ENCODE measurements around the gene RAB1B.

The RAB1B gene

GRCh38 chr11:66281776-66282467 is 13.5 kb downstream of the RAB1B start:
- no peak overlapping the region for H3K27ac ChIP-seq
- TF ChIP-seq CTCF (conservative IDR thresholded peaks at IDR 0.05), result no peak

- peak overlapping the region; percentile 43 for H3K27ac ChIP-seq
- TF ChIP-seq CTCF (conservative IDR thresholded peaks at IDR 0.05), result peak; percentile 100
Measured at GRCh38 chr11:66282468-66283455, 14.3 kb downstream of the RAB1B start.

- H3K27ac ChIP-seq, result peak overlapping the region; percentile 43; the same call in 1 of the 2 replicates
- TF ChIP-seq CTCF (conservative IDR thresholded peaks at IDR 0.05), result no peak
Measured at GRCh38 chr11:66283461-66284105, 15.1 kb downstream of the RAB1B start.

GRCh38 chr11:66284526-66285078 is 16.2 kb downstream of the RAB1B start:
- TF ChIP-seq CTCF (conservative IDR thresholded peaks at IDR 0.05), result no peak
- H3K27ac ChIP-seq, result peak overlapping the region; percentile 98; the same call in 1 of the 2 replicates

- H3K27ac ChIP-seq, result peak overlapping the region; percentile 98
- TF ChIP-seq CTCF (conservative IDR thresholded peaks at IDR 0.05), result no peak
Measured at GRCh38 chr11:66285250-66285947, 17.0 kb downstream of the RAB1B start.

GRCh38 chr11:66286699-66287098 is 18.3 kb downstream of the RAB1B start:
- peak overlapping the region; percentile 98 for H3K27ac ChIP-seq
- no peak for TF ChIP-seq CTCF (conservative IDR thresholded peaks at IDR 0.05)
